Neural progenitor cell (in vitro differentiated cells): ENCODE measurements around the gene TOR1AIP2.

Source experiments
- CTCF ChIP-seq: fragments of 200-600 bp; sonication (generic); IDR thresholded peaks from 2 replicates; pipeline ENCODE4 v1.5.1; 2017; ENCODE audit warnings: antibody characterized with exemption, mild to moderate bottlenecking
- EZH2 ChIP-seq: fragments of 200-600 bp; sonication (generic); IDR thresholded peaks from 2 replicates; pipeline ENCODE4 v1.6.1; 2017; ENCODE audit warnings: antibody characterized with exemption, mild to moderate bottlenecking, moderate library complexity

- TF ChIP-seq CTCF (no peak), EZH2 (no peak)
These were observed 49.2 kb upstream of the TOR1AIP2 start for GRCh38 chr1:179926850-179927205.
